ENCODE data around the gene NGEF. TPM values are rescaled to one million over a fixed set of nuclear protein-coding genes. Genes with fewer than 3 reads are reported as not detected.

NGEF gene
- total RNA-seq, 1 donor from 2014 or later, result 0.16 TPM

DNA sequence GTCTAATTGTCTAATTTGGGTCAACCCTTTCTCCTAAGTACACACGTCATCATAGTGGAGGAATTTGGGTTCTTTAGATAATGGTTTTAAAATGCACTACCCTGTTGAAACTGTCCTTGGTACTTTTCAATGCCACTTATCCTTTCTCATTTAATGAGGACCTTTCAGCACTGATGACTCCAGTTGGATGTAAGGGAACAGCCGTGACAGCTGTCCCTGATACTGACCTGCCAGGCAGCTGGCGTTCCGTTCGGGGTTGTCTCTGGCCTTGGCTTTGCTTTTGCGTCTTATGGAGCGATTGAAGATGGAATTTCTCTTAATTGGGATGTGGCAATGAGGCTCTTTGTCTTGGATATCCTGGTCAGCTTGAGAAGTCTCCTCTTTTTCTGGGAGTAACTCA lies 38.7 kb downstream of the NGEF start:
- Mint-ChIP-seq H3K9me3 (ENCODE audit: unreplicated experiment) (no peaks in the 10 kb centered on the region), H3K27ac (ENCODE audit: unreplicated experiment) (no peak overlapping the region), H3K27me3 (ENCODE audit: low read depth, unreplicated experiment) (peaks cover 13% of the 10 kb centered on the region), H3K36me3 (ENCODE audit: low read depth, unreplicated experiment) (no peaks in the 10 kb centered on the region), H3K4me1 (ENCODE audit: low read depth, unreplicated experiment) (no peaks in the 10 kb centered on the region), H3K4me3 (ENCODE audit: unreplicated experiment) (no peak overlapping the region)
- FAIRE-seq, result no peak
- Histone ChIP-seq H3K79me2 (ENCODE audit: insufficient read depth, low read length) (no peaks in the 10 kb centered on the region), H4K20me1 (ENCODE audit: insufficient read depth, low read length) (no peaks in the 10 kb centered on the region), H2AFZ (ENCODE audit: low read depth, low read length) (no peak overlapping the region), H3K36me3 (ENCODE audit: insufficient read depth, low read length) (no peaks in the 10 kb centered on the region), H3K27me3 (ENCODE audit: insufficient read depth, low read length) (peaks cover 2% of the 10 kb centered on the region), H3K4me1 (ENCODE audit: insufficient read depth, low read length) (no peaks in the 10 kb centered on the region), H3K27ac (ENCODE audit: low read depth, low read length) (no peak overlapping the region), H3K4me3 (ENCODE audit: insufficient read depth, low read depth, low read length) (no peak overlapping the region), H3K9ac (ENCODE audit: low read length) (no peak overlapping the region), H3K9me3 (ENCODE audit: insufficient read depth, low read depth, low read length) (no peaks in the 10 kb centered on the region), H3K4me2 (ENCODE audit: low read length) (no peak overlapping the region)
- TF ChIP-seq, protein P1, sequence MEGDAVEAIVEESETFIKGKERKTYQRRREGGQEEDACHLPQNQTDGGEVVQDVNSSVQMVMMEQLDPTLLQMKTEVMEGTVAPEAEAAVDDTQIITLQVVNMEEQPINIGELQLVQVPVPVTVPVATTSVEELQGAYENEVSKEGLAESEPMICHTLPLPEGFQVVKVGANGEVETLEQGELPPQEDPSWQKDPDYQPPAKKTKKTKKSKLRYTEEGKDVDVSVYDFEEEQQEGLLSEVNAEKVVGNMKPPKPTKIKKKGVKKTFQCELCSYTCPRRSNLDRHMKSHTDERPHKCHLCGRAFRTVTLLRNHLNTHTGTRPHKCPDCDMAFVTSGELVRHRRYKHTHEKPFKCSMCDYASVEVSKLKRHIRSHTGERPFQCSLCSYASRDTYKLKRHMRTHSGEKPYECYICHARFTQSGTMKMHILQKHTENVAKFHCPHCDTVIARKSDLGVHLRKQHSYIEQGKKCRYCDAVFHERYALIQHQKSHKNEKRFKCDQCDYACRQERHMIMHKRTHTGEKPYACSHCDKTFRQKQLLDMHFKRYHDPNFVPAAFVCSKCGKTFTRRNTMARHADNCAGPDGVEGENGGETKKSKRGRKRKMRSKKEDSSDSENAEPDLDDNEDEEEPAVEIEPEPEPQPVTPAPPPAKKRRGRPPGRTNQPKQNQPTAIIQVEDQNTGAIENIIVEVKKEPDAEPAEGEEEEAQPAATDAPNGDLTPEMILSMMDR (IDR thresholded peaks at IDR 0.05; ENCODE audit: insufficient read depth, low read depth, low read length), result no peak
- no peak for TF ChIP-seq EZH2 (IDR thresholded peaks at IDR 0.05; ENCODE audit: insufficient read depth, low read length)
- no peak for DNase-seq (ENCODE audit: low read depth)

DNA sequence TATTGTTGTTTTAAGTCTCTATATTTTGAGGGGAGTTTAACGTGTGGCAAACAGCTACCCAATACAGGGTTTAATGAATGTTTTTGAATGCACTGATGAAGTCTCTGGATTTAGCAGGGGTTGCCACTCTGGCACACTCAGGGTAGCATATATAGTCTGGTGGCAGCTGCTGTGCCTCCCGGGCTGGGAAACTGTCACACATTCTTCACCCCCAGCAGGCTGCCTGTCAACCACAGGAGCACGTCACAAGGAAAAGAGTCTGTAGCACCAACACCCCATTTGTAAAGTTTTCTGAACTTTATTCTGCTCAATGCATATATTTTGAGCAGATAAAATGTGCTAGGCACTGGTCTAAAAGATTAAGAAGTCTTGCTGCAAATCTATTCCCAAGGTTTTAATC lies 39.3 kb downstream of the NGEF start:
- no peak overlapping the region for H3K4me3 ChIP-seq (ENCODE audit: insufficient read depth, low read depth, low read length)
- H4K20me1 ChIP-seq (ENCODE audit: insufficient read depth, low read length), result no peaks in the 10 kb centered on the region
- H3K27ac Mint-ChIP-seq (ENCODE audit: unreplicated experiment), result no peak overlapping the region
- peaks cover 2% of the 10 kb centered on the region for H3K27me3 ChIP-seq (ENCODE audit: insufficient read depth, low read length)
- H3K4me3 Mint-ChIP-seq (ENCODE audit: unreplicated experiment), result no peak overlapping the region
- no peaks in the 10 kb centered on the region for H3K4me1 Mint-ChIP-seq (ENCODE audit: low read depth, unreplicated experiment)
- FAIRE-seq, result no peak
- no peak for DNase-seq (ENCODE audit: low read depth)
- no peaks in the 10 kb centered on the region for H3K36me3 Mint-ChIP-seq (ENCODE audit: low read depth, unreplicated experiment)
- no peak overlapping the region for H3K9ac ChIP-seq (ENCODE audit: low read length)
- H3K9me3 Mint-ChIP-seq (ENCODE audit: unreplicated experiment), result no peaks in the 10 kb centered on the region
- no peak overlapping the region for H3K27ac ChIP-seq (ENCODE audit: low read depth, low read length)
- no peak overlapping the region for H3K4me2 ChIP-seq (ENCODE audit: low read length)
- no peaks in the 10 kb centered on the region for H3K9me3 ChIP-seq (ENCODE audit: insufficient read depth, low read depth, low read length)
- no peak overlapping the region for H2AFZ ChIP-seq (ENCODE audit: low read depth, low read length)
- no peak for TF ChIP-seq EZH2 (IDR thresholded peaks at IDR 0.05; ENCODE audit: insufficient read depth, low read length)
- TF ChIP-seq, protein P1 (IDR thresholded peaks at IDR 0.05; ENCODE audit: insufficient read depth, low read depth, low read length), result no peak
- H3K79me2 ChIP-seq (ENCODE audit: insufficient read depth, low read length), result no peaks in the 10 kb centered on the region
- H3K36me3 ChIP-seq (ENCODE audit: insufficient read depth, low read length), result no peaks in the 10 kb centered on the region
- no peaks in the 10 kb centered on the region for H3K4me1 ChIP-seq (ENCODE audit: insufficient read depth, low read length)
- H3K27me3 Mint-ChIP-seq (ENCODE audit: low read depth, unreplicated experiment), result peaks cover 13% of the 10 kb centered on the region

DNA sequence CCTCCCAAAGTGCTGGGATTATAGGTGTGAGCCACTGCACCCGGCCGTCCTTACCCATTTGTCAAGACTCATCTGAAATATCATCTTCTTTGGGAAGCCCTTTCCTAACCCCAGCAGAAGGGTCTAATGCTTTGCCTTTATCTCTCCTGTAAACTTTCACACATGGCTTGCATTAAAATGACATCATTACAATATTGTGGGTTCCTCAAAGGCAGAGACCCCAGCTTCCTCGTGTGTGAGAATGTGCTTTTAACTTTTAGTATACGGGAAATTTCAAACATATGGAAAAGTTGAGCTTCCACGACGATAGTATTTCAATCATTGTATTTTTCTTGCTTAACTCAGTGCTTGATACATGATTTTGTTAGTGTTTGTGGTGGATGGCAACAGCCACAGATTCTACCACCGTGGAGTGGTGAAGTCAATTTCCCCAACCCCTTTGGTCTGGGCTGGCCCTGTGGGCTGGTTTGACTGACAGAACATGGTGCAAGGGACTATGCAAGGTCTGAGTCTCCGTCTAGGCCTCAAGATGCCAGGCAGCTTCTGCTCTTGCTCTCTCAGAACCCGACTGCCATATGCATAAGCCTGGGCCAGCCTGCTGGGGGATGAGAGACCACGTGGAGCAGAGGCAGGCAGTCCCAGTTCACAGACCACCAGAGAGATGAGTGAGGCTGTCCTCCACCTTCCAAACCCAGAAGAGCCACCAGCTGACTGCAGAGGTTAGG lies 39.9 kb downstream of the NGEF start:
- Mint-ChIP-seq H3K9me3 (ENCODE audit: unreplicated experiment) (no peaks in the 10 kb centered on the region), H3K27ac (ENCODE audit: unreplicated experiment) (no peak overlapping the region), H3K4me1 (ENCODE audit: low read depth, unreplicated experiment) (no peaks in the 10 kb centered on the region), H3K36me3 (ENCODE audit: low read depth, unreplicated experiment) (no peaks in the 10 kb centered on the region), H3K4me3 (ENCODE audit: unreplicated experiment) (no peak overlapping the region), H3K27me3 (ENCODE audit: low read depth, unreplicated experiment) (peaks cover 13% of the 10 kb centered on the region)
- no peak overlapping the region for H2AFZ ChIP-seq (ENCODE audit: low read depth, low read length)
- H3K4me1 ChIP-seq (ENCODE audit: insufficient read depth, low read length), result no peaks in the 10 kb centered on the region
- DNase-seq (ENCODE audit: low read depth), result no peak
- no peak overlapping the region for H3K9ac ChIP-seq (ENCODE audit: low read length)
- no peak for FAIRE-seq
- H3K27me3 ChIP-seq (ENCODE audit: insufficient read depth, low read length), result peaks cover 2% of the 10 kb centered on the region
- H3K9me3 ChIP-seq (ENCODE audit: insufficient read depth, low read depth, low read length), result no peaks in the 10 kb centered on the region
- H3K27ac ChIP-seq (ENCODE audit: low read depth, low read length), result no peak overlapping the region
- no peak overlapping the region for H3K4me3 ChIP-seq (ENCODE audit: insufficient read depth, low read depth, low read length)
- no peaks in the 10 kb centered on the region for H3K36me3 ChIP-seq (ENCODE audit: insufficient read depth, low read length)
- no peaks in the 10 kb centered on the region for H4K20me1 ChIP-seq (ENCODE audit: insufficient read depth, low read length)
- TF ChIP-seq, protein P1 (IDR thresholded peaks at IDR 0.05; ENCODE audit: insufficient read depth, low read depth, low read length), result no peak
- TF ChIP-seq EZH2 (IDR thresholded peaks at IDR 0.05; ENCODE audit: insufficient read depth, low read length), result no peak
- H3K79me2 ChIP-seq (ENCODE audit: insufficient read depth, low read length), result no peaks in the 10 kb centered on the region
- H3K4me2 ChIP-seq (ENCODE audit: low read length), result no peak overlapping the region
